SK-N-SH (cell line): ENCODE measurements around the gene GRK5. TPM values are rescaled to one million over a fixed set of nuclear protein-coding genes. Genes with fewer than 3 reads are reported as not detected.

Experiments used
- CTCF ChIA-PET: fragments of 300-600, 350-600 bp; formaldehyde crosslinking; extraction: SDS; loops from one replicate; lab custom pipeline; 2021; lab: Yijun Ruan, JAX
- POLR2A ChIA-PET: fragments of 350-600 bp; sonication (Branson Sonifier 250); formaldehyde crosslinking; extraction: SDS; loops from one replicate; lab custom pipeline; 2020; ENCODE audit warnings: antibody characterized with exemption, inconsistent platforms; lab: Yijun Ruan, JAX
- DNase-seq: peaks from one replicate; pipeline ENCODE4 v3.0.0; 2012
- H2AFZ ChIP-seq: fragments of 200-600 bp; sonication (generic); 2 replicates; pipeline ENCODE4 v1.8.1; 2016; ENCODE audit warnings: antibody characterized with exemption, mild to moderate bottlenecking, low read depth
- H3F3A ChIP-seq: fragments of 200-600 bp; sonication (generic); replicated peaks from 2 replicates; pipeline ENCODE3; 2016; ENCODE audit warnings: antibody characterized with exemption, mild to moderate bottlenecking; ENCODE audit not compliant: insufficient read depth
- H3K27ac ChIP-seq, 2 experiments: fragments of 200-500 bp in 1 of 2; fragments of 200-600 bp in 1 of 2; sonication (Bioruptor generic) in 1 of 2; sonication (generic), shearing (Covaris generic) in 1 of 2; 2 replicates each; pipeline versions ENCODE4 v1.5.1 to v1.6.1; 2014 to 2016; ENCODE audit warnings: low read depth in 2 of 2, inconsistent platforms in 1 of 2, low read length in 1 of 2, mild to moderate bottlenecking in 1 of 2, mixed read lengths in 1 of 2
- H3K27me3 ChIP-seq: fragments of 200-600 bp; sonication (generic), shearing (Covaris generic); 2 replicates; pipeline ENCODE4 v1.6.1; 2016; ENCODE audit warnings: mixed run types; ENCODE audit not compliant: insufficient read depth
- H3K36me3 ChIP-seq, 2 experiments: fragments of 200-500 bp in 1 of 2; fragments of 200-600 bp in 1 of 2; sonication (Bioruptor generic) in 1 of 2; sonication (generic) in 1 of 2; replicated peaks in 1 of 2; 2 replicates each; pipeline versions ENCODE3 to v1.5.1; 2014 to 2016; ENCODE audit warnings: low read length in 1 of 2, mild to moderate bottlenecking in 1 of 2; ENCODE audit not compliant: insufficient read depth in 2 of 2, control insufficient read depth in 1 of 2
- H3K4me1 ChIP-seq, 2 experiments: fragments of 200-500 bp in 1 of 2; fragments of 200-600 bp in 1 of 2; sonication (Bioruptor generic) in 1 of 2; sonication (generic), shearing (Covaris generic) in 1 of 2; 2 replicates each; pipeline versions ENCODE4 v1.5.1 to v1.6.1; 2014 to 2016; ENCODE audit warnings: low read depth in 1 of 2, low read length in 1 of 2, mixed run types in 1 of 2; ENCODE audit not compliant: insufficient read depth in 2 of 2, control insufficient read depth in 1 of 2
- H3K4me2 ChIP-seq: fragments of 200-600 bp; sonication (generic), shearing (Covaris generic); 2 replicates; pipeline ENCODE4 v1.6.1; 2017; ENCODE audit warnings: mixed run types
- H3K4me3 ChIP-seq, 2 experiments: fragments of 200-500 bp in 1 of 2; fragments of 200-600 bp in 1 of 2; sonication (Bioruptor generic) in 1 of 2; sonication (generic), shearing (Covaris generic) in 1 of 2; 2 replicates each; pipeline versions ENCODE4 v1.5.1 to v1.8.1; 2014 to 2016; ENCODE audit warnings: low read depth in 2 of 2, inconsistent platforms in 1 of 2, low read length in 1 of 2, mild to moderate bottlenecking in 1 of 2, mixed read lengths in 1 of 2, moderate library complexity in 1 of 2
- H3K79me2 ChIP-seq: fragments of 200-600 bp; sonication (generic); 2 replicates; pipeline ENCODE4 v1.8.1; 2017; ENCODE audit warnings: mild to moderate bottlenecking; ENCODE audit not compliant: insufficient read depth
- H3K9ac ChIP-seq: fragments of 200-600 bp; sonication (generic); 2 replicates; pipeline ENCODE4 v1.6.1; 2017; ENCODE audit warnings: mixed run types
- H3K9me2 ChIP-seq: fragments of 200-600 bp; sonication (generic); 2 replicates; pipeline ENCODE4 v1.6.1; 2017; ENCODE audit warnings: mixed run types
- H3K9me3 ChIP-seq: fragments of 200-600 bp; sonication (generic); 2 replicates; pipeline ENCODE4 v1.6.1; 2017; ENCODE audit warnings: mixed run types, mild to moderate bottlenecking, moderate library complexity
- H4K20me1 ChIP-seq: fragments of 200-600 bp; sonication (generic); 2 replicates; pipeline ENCODE4 v1.6.1; 2017; ENCODE audit warnings: mild to moderate bottlenecking, mixed run types; ENCODE audit not compliant: insufficient read depth
- ELF1 ChIP-seq: IDR thresholded peaks from 2 replicates; pipeline ENCODE4 v1.4.0; 2012
- EP300 ChIP-seq, 2 experiments: IDR thresholded peaks; 2 replicates each; pipeline versions ENCODE4 v1.4.0 to v1.6.1; 2012; ENCODE audit warnings: borderline replicate concordance in 1 of 2, low read depth in 1 of 2, low read length in 1 of 2
- FOSL2 ChIP-seq: IDR thresholded peaks from 2 replicates; pipeline ENCODE4 v1.4.0; 2012; ENCODE audit warnings: low read depth, mild to moderate bottlenecking, moderate library complexity, borderline replicate concordance
- GABPA ChIP-seq: IDR thresholded peaks from 2 replicates; pipeline ENCODE4 v1.4.0; 2012; ENCODE audit warnings: low read depth, mild to moderate bottlenecking
- GATA2 ChIP-seq: sonication (generic); formaldehyde crosslinking; IDR thresholded peaks from 2 replicates; pipeline ENCODE4 v1.5.0; 2020; ENCODE audit warnings: mild to moderate bottlenecking, missing genetic modification reagents
- JUND ChIP-seq: IDR thresholded peaks from 2 replicates; pipeline ENCODE4 v1.4.0; 2012
- MAX ChIP-seq: IDR thresholded peaks from 2 replicates; pipeline ENCODE4 v1.4.0; 2012; ENCODE audit warnings: low read depth
- MXI1 ChIP-seq: IDR thresholded peaks from 2 replicates; pipeline ENCODE4 v1.6.1; 2012; ENCODE audit warnings: mild to moderate bottlenecking, low read depth, low read length, improper control_type of control experiment
- NFIC ChIP-seq: IDR thresholded peaks from 2 replicates; pipeline ENCODE4 v1.4.0; 2012; ENCODE audit warnings: borderline replicate concordance
- NRF1 ChIP-seq: IDR thresholded peaks from 2 replicates; pipeline ENCODE4 v1.6.1; 2012; ENCODE audit warnings: low read depth, mild to moderate bottlenecking, low read length
- PBX3 ChIP-seq: IDR thresholded peaks from 2 replicates; pipeline ENCODE4; 2012
- POLR2AphosphoS5 ChIP-seq: IDR thresholded peaks from 2 replicates; pipeline ENCODE4 v1.6.1; 2012; ENCODE audit warnings: low read depth, low read length
- REST ChIP-seq: IDR thresholded peaks from 2 replicates; pipeline ENCODE4 v1.6.1; 2012; ENCODE audit warnings: mild to moderate bottlenecking, low read depth, low read length, moderate library complexity
- RXRA ChIP-seq: IDR thresholded peaks from 2 replicates; pipeline ENCODE4 v1.4.0; 2012; ENCODE audit warnings: low read depth, mild to moderate bottlenecking, borderline replicate concordance
- SIN3A ChIP-seq: IDR thresholded peaks from 2 replicates; pipeline ENCODE4 v1.6.1; 2012; ENCODE audit warnings: low read depth, mild to moderate bottlenecking, low read length, moderate library complexity, borderline replicate concordance
- SMC3 ChIP-seq: IDR thresholded peaks from 2 replicates; pipeline ENCODE4 v1.6.1; 2012; ENCODE audit warnings: low read depth, low read length, improper control_type of control experiment
- TAF1 ChIP-seq: IDR thresholded peaks from 2 replicates; pipeline ENCODE4 v1.6.1; 2012; ENCODE audit warnings: low read depth, mild to moderate bottlenecking, low read length, moderate library complexity, borderline replicate concordance
- TCF12 ChIP-seq: IDR thresholded peaks from 2 replicates; pipeline ENCODE4 v1.4.0; 2012
- TEAD4 ChIP-seq: IDR thresholded peaks from 2 replicates; pipeline ENCODE4 v1.4.0; 2012; ENCODE audit warnings: mild to moderate bottlenecking, borderline replicate concordance; ENCODE audit not compliant: insufficient read depth
- USF1 ChIP-seq: IDR thresholded peaks from 2 replicates; pipeline ENCODE4 v1.4.0; 2012; ENCODE audit warnings: low read depth, borderline replicate concordance
- USF2 ChIP-seq: fragments of 150-350 bp; IDR thresholded peaks from 2 replicates; pipeline ENCODE4 v1.6.1; 2017; ENCODE audit warnings: antibody characterized with exemption, low read length, low read depth, borderline replicate concordance
- ZBTB33 ChIP-seq: IDR thresholded peaks from 2 replicates; pipeline ENCODE4 v1.4.0; 2012; ENCODE audit warnings: low read depth, borderline replicate concordance
- WGBS: methylation state at CpG from one replicate; pipeline ENCODE4 v1.1.6; 2017; ENCODE audit warnings: low lambda C conversion rate; 5-methylcytosine and 5-hydroxymethylcytosine counted together
- polyA plus RNA-seq, 3 experiments: library from polyadenylated mRNA; depleted of rRNA; stranded (reverse); fragments of >200 nt; gene quantifications; 2 replicates each; pipeline ENCODE4 v1.2.3, GENCODE V29; 2012

GRK5 gene
- polyA plus RNA-seq, 1 of the 3 experiments (the other 2 are of a cell fraction), result 12.1 TPM

GRCh38 chr10:119305860-119306513, 98.6 kb downstream of the GRK5 start:
- no peak for DNase-seq
- no peaks in the 10 kb centered on the region for H3K79me2 ChIP-seq
- no peak overlapping the region for H3K9ac ChIP-seq

More at GRCh38 chr10:119305860-119306513, 98.6 kb downstream of the GRK5 start:
- H3K9me2 ChIP-seq, result no peaks in the 10 kb centered on the region
- ChIA-PET POLR2A (no interaction called here), CTCF (interaction anchor here (1.0 kb wide), 1 partner anchor 110 kb away, joined by 4 read pairs; no protein-coding TSS in a partner anchor)
- H3K36me3 ChIP-seq, result no peaks in the 10 kb centered on the region
- no peaks in the 10 kb centered on the region for H3K27me3 ChIP-seq
- peak overlapping the region; percentile 53 to 78 for H3K27ac ChIP-seq
- no peaks in the 10 kb centered on the region for H3K9me3 ChIP-seq
- WGBS, result 10% methylated on average over 11 of the region's 11 CpGs
- no peak overlapping the region for H3K4me3 ChIP-seq
- H3K4me1 ChIP-seq, result peaks cover 11 to 39% of the 10 kb centered on the region in 2 experiments; a peak in 2 of 4 replicates
- H2AFZ ChIP-seq, result no peak overlapping the region
- peaks cover 19% of the 10 kb centered on the region for H3F3A ChIP-seq
- peak; percentile 95 for TF ChIP-seq JUND
- TF ChIP-seq GABPA, result peak; percentile 44; the same call in 1 of the 2 replicates
- 0 out of 2 replicates have a peak, but pooled peaks have one; percentile 35 for TF ChIP-seq REST
- TF ChIP-seq TCF12, result peak; percentile 96
- TF ChIP-seq USF2, result no peak
- TF ChIP-seq NFIC, result peak; percentile 96
- peak; percentile 97 for TF ChIP-seq FOSL2
- TF ChIP-seq POLR2AphosphoS5, result peak; percentile 74; the same call in 1 of the 2 replicates
- TF ChIP-seq PBX3, result peak; percentile 79
- TF ChIP-seq MXI1, result no peak
- 0 out of 2 replicates have a peak, but pooled peaks have one; percentile 39 for TF ChIP-seq NRF1
- TF ChIP-seq ZBTB33, result peak; percentile 68
- peak; percentile 51 for TF ChIP-seq ELF1
- peak in 1 of 2 experiments; percentile 86; a peak in 2 of 4 replicates for TF ChIP-seq EP300 (IDR thresholded peaks at IDR 0.05; ENCODE audit: borderline replicate concordance in 1 of 2, low read depth in 1 of 2, low read length in 1 of 2)
- no peak for TF ChIP-seq SMC3
- peak; percentile 86 for TF ChIP-seq RXRA
- TF ChIP-seq USF1, result peak; percentile 34; the same call in 1 of the 2 replicates
- TF ChIP-seq GATA2, result no peak
- TF ChIP-seq SIN3A, result no peak; the same call in 1 of the 2 replicates
- no peak for TF ChIP-seq TAF1
- peak; percentile 69; the same call in 1 of the 2 replicates for TF ChIP-seq TEAD4
- peak; percentile 70 for TF ChIP-seq MAX
- H4K20me1 ChIP-seq, result no peaks in the 10 kb centered on the region
- peak overlapping the region; percentile 43 for H3K4me2 ChIP-seq
